Liver (tissue), 9 donors: ENCODE data around the gene PHYKPL. TPM values are rescaled to one million over a fixed set of nuclear protein-coding genes. Genes with fewer than 3 reads are reported as not detected.

Experiments
- DNase-seq: peaks from one replicate; pipeline ENCODE4 v3.0.0-alpha.2; 2017; ENCODE audit warnings: low spot score
- H3K27ac ChIP-seq, 2 donors: one replicate each; pipeline ENCODE4 v1.7.0; 2013; ENCODE audit warnings: inconsistent platforms in 2 of 2, low read length in 2 of 2, control low read depth in 1 of 2, low read depth in 1 of 2, mild to moderate bottlenecking in 1 of 2
- H3K27me3 ChIP-seq, 4 donors: one replicate each; pipeline versions ENCODE4 v1.6.1 to v1.7.0; 2013; ENCODE audit warnings: low read length in 3 of 4, inconsistent platforms in 1 of 4, mild to moderate bottlenecking in 1 of 4, moderate library complexity in 1 of 4; ENCODE audit not compliant: control insufficient read depth in 4 of 4, insufficient read depth in 4 of 4
- H3K36me3 ChIP-seq, 4 donors: one replicate each; pipeline versions ENCODE4 v1.6.1 to v1.7.0; 2013; ENCODE audit warnings: low read length in 3 of 4, mild to moderate bottlenecking in 3 of 4, low read depth in 1 of 4, moderate library complexity in 1 of 4; ENCODE audit not compliant: control insufficient read depth in 4 of 4, insufficient read depth in 3 of 4
- H3K4me1 ChIP-seq, 4 donors: one replicate each; pipeline versions ENCODE4 v1.6.1 to v1.7.0; 2013; ENCODE audit warnings: low read length in 3 of 4, mild to moderate bottlenecking in 3 of 4, moderate library complexity in 1 of 4; ENCODE audit not compliant: control insufficient read depth in 4 of 4, insufficient read depth in 4 of 4
- H3K4me3 ChIP-seq, 3 donors: one replicate each; pipeline versions ENCODE4 v1.6.1 to v1.7.0; 2013; ENCODE audit warnings: low read length in 3 of 3, control low read depth in 1 of 3, low read depth in 1 of 3, mild to moderate bottlenecking in 1 of 3
- H3K9ac ChIP-seq, 2 donors: one replicate each; pipeline ENCODE4 v1.7.0; 2013; ENCODE audit warnings: low read length in 2 of 2, mild to moderate bottlenecking in 2 of 2, moderate library complexity in 2 of 2, control low read depth in 1 of 2, low read depth in 1 of 2
- H3K9me3 ChIP-seq, 4 donors: one replicate each; pipeline versions ENCODE4 v1.6.1 to v1.7.0; 2013; ENCODE audit warnings: low read length in 3 of 4; ENCODE audit not compliant: control insufficient read depth in 4 of 4
- EGR1 ChIP-seq, 2 donors: IDR thresholded peaks; 2 replicates each; pipeline ENCODE4 v1.6.1; 2016 to 2018; ENCODE audit warnings: antibody characterized with exemption in 2 of 2, low read depth in 2 of 2
- FOXA1 ChIP-seq: IDR thresholded peaks from 2 replicates; pipeline ENCODE4 v1.6.1; 2016; ENCODE audit warnings: antibody characterized with exemption
- FOXA2 ChIP-seq: IDR thresholded peaks from 2 replicates; pipeline ENCODE4 v1.6.1; 2016; ENCODE audit warnings: antibody characterized with exemption
- GABPA ChIP-seq, 2 donors: IDR thresholded peaks in 1 of 2; conservative IDR thresholded peaks in 1 of 2; 2 replicates each; pipeline ENCODE4 v1.6.1; 2016; ENCODE audit warnings: antibody characterized with exemption in 2 of 2, mild to moderate bottlenecking in 1 of 2, moderate library complexity in 1 of 2
- HNF4G ChIP-seq: IDR thresholded peaks from 2 replicates; pipeline ENCODE4 v1.6.1; 2016; ENCODE audit warnings: antibody characterized with exemption
- JUND ChIP-seq, 2 donors: IDR thresholded peaks; 2 replicates each; pipeline ENCODE4 v1.6.1; 2016; ENCODE audit warnings: antibody characterized with exemption in 2 of 2
- NR2F2 ChIP-seq: IDR thresholded peaks from 2 replicates; pipeline ENCODE4 v1.6.1; 2016; ENCODE audit warnings: antibody characterized with exemption
- RAD21 ChIP-seq, 2 donors: IDR thresholded peaks; 2 replicates each; pipeline ENCODE4 v1.6.1; 2016; ENCODE audit warnings: antibody characterized with exemption in 2 of 2, mild to moderate bottlenecking in 2 of 2
- SP1 ChIP-seq: IDR thresholded peaks from 2 replicates; pipeline ENCODE4 v1.6.1; 2018; ENCODE audit warnings: antibody characterized with exemption, mild to moderate bottlenecking
- TAF1 ChIP-seq: conservative IDR thresholded peaks from 2 replicates; pipeline ENCODE4 v1.6.1; 2016; ENCODE audit warnings: antibody characterized with exemption, mild to moderate bottlenecking
- YY1 ChIP-seq: IDR thresholded peaks from 2 replicates; pipeline ENCODE4 v1.6.1; 2016; ENCODE audit warnings: antibody characterized with exemption, mild to moderate bottlenecking
- WGBS: extraction: QIAGEN DNeasy Blood & Tissue Kit; methylation state at CpG from one replicate; pipeline ENCODE4 v1.1.7; 2013; 5-methylcytosine and 5-hydroxymethylcytosine counted together
- polyA plus RNA-seq, 2 donors: library from polyadenylated mRNA; stranded (reverse) in 1 of 2; unstranded in 1 of 2; fragments of 200-250 nt in 1 of 2; fragments of >200 nt in 1 of 2; fragmentation: Nextera tagmentation in 1 of 2; extraction: Ambion mirVana in 1 of 2; gene quantifications; one replicate each; pipeline versions ENCODE4 v1.2.1 to v1.2.3, GENCODE V29; 2013 to 2015
- total RNA-seq, 2 donors: library from RNA; depleted of rRNA; stranded (reverse); fragments of >200 nt; gene quantifications; one replicate each; pipeline ENCODE4 v1.2.3, GENCODE V29; 2014
- TF ChIP-seq, protein P1 (sequence below): IDR thresholded peaks from 2 replicates; pipeline ENCODE4 v1.6.1; 2016; ENCODE audit warnings: antibody characterized with exemption
- TF ChIP-seq, protein P2 (sequence below): IDR thresholded peaks from 2 replicates; pipeline ENCODE4 v1.6.1; 2016; ENCODE audit warnings: antibody characterized with exemption
- TF ChIP-seq, protein P3 (sequence below): IDR thresholded peaks from 2 replicates; pipeline ENCODE4 v1.6.1; 2016; ENCODE audit warnings: antibody characterized with exemption
- TF ChIP-seq, protein P4 (sequence below): fragments of 150-350 bp; IDR thresholded peaks from 2 replicates; pipeline ENCODE4 v1.5.1; 2017; ENCODE audit warnings: improper control_type of control experiment, low read depth, low read length; ENCODE audit not compliant: missing input control
- TF ChIP-seq, protein P5 (sequence below): IDR thresholded peaks from 2 replicates; pipeline ENCODE4 v1.6.1; 2016; ENCODE audit warnings: antibody characterized with exemption, mild to moderate bottlenecking
- donor health status: healthy.
- donor health status: healthy.
- donor health status: healthy.
- donor health status: healthy.
- donor health status: healthy.

The PHYKPL gene
- total and polyA plus RNA-seq, 4 donors, result 25.6 to 103 (median 45.0) TPM

DNA sequence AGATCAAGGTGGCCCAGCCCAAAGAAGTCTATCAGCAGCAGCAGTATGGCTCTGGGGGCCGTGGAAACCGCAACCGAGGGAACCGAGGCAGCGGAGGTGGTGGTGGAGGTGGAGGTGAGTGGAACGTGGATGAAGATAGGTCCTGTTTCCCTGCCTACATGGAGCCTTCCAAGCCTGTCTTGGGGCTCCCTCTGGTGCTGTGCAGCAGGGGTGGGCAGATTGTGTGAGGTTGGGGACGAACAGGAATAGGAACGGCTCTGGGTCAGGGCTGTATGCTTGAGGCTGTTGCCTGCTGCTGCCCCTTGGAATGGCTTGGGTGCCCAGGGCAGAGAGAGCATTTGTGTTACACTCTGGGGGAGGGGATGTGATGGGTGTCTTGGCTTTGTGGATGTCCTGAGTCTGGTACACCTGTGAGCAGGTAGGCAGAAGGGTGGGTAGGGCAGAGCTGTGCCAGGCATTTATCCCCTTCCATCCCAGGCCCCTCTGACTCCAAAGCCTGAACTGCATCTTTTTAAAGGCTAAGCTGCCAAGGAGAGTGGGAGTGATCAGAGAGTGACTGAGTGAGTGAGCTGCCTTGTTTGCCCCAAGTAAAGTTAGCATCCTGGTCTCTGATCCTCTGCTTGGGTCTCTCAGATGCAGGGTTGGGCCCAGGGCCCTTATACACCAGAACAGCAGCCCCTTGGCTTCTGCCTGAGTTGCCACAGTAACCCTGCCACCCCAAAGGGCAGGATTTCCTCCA is 23.1 kb downstream of the PHYKPL start:
- 92% methylated on average over 8 of the region's 8 CpGs for WGBS
- TF ChIP-seq, protein P1, sequence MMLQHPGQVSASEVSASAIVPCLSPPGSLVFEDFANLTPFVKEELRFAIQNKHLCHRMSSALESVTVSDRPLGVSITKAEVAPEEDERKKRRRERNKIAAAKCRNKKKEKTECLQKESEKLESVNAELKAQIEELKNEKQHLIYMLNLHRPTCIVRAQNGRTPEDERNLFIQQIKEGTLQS, result no peak
- no peak for TF ChIP-seq FOXA2
- Histone ChIP-seq H3K27me3 (no peaks in the 10 kb centered on the region), H3K9ac (no peak overlapping the region), H3K4me3 (no peak overlapping the region), H3K4me1 (peaks cover 21 to 55% (median 48%) of the 10 kb centered on the region in 4 donors), H3K27ac (no peak overlapping the region), H3K36me3 (peaks cover 24 to 75% (median 55%) of the 10 kb centered on the region in 4 donors), H3K9me3 (no peaks in the 10 kb centered on the region)
- no peak for DNase-seq

DNA sequence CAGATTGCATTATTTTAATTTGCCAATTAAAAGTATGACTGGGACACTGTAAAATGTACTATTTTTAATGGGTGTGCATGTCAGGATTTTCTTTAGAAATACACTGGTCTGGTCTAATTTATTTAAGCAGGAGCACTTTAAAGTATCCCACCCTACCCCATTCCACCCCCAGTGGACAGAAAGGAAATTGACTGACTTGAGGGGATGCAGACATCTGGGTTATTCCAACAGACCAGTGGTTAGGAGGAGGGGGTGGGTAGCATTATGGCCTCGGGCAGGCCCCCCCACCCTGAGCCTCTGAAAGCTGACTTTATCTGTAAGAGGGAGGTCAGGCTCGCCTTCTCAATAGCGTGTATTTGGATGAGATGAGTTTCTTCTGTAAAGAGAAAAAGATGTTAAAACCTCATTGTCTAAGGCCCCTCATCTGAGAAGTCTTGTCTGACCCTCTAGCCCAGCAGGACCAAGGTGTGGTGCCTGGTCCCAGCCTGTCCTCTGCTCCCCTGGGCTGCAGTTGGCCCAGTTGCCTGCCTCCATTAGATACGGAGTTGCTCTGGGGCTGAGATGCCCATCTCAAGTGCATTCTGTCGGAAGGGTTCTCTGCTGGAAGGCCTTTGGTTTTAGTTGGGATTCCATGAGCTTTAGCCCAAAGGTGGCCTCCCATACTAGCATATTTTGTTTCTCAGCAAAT is 23.9 kb downstream of the PHYKPL start:
- H3K4me3 ChIP-seq, result no peak overlapping the region
- no peak overlapping the region for H3K27ac ChIP-seq
- no peaks in the 10 kb centered on the region for H3K27me3 ChIP-seq
- peaks cover 23 to 68% (median 55%) of the 10 kb centered on the region in 4 donors for H3K36me3 ChIP-seq
- TF ChIP-seq EGR1 (IDR thresholded peaks at IDR 0.05; ENCODE audit: low read depth in 2 of 2), result no peak
- no peak for TF ChIP-seq YY1
- TF ChIP-seq, protein P2, sequence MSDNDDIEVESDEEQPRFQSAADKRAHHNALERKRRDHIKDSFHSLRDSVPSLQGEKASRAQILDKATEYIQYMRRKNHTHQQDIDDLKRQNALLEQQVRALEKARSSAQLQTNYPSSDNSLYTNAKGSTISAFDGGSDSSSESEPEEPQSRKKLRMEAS, result no peak
- no peak for TF ChIP-seq SP1
- TF ChIP-seq, protein P3, sequence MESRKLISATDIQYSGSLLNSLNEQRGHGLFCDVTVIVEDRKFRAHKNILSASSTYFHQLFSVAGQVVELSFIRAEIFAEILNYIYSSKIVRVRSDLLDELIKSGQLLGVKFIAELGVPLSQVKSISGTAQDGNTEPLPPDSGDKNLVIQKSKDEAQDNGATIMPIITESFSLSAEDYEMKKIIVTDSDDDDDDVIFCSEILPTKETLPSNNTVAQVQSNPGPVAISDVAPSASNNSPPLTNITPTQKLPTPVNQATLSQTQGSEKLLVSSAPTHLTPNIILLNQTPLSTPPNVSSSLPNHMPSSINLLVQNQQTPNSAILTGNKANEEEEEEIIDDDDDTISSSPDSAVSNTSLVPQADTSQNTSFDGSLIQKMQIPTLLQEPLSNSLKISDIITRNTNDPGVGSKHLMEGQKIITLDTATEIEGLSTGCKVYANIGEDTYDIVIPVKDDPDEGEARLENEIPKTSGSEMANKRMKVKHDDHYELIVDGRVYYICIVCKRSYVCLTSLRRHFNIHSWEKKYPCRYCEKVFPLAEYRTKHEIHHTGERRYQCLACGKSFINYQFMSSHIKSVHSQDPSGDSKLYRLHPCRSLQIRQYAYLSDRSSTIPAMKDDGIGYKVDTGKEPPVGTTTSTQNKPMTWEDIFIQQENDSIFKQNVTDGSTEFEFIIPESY, result no peak
- TF ChIP-seq, protein P1, result no peak
- TF ChIP-seq, protein P4, sequence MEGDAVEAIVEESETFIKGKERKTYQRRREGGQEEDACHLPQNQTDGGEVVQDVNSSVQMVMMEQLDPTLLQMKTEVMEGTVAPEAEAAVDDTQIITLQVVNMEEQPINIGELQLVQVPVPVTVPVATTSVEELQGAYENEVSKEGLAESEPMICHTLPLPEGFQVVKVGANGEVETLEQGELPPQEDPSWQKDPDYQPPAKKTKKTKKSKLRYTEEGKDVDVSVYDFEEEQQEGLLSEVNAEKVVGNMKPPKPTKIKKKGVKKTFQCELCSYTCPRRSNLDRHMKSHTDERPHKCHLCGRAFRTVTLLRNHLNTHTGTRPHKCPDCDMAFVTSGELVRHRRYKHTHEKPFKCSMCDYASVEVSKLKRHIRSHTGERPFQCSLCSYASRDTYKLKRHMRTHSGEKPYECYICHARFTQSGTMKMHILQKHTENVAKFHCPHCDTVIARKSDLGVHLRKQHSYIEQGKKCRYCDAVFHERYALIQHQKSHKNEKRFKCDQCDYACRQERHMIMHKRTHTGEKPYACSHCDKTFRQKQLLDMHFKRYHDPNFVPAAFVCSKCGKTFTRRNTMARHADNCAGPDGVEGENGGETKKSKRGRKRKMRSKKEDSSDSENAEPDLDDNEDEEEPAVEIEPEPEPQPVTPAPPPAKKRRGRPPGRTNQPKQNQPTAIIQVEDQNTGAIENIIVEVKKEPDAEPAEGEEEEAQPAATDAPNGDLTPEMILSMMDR, result no peak
- no peak for TF ChIP-seq RAD21 (IDR thresholded peaks at IDR 0.05)
- TF ChIP-seq JUND (IDR thresholded peaks at IDR 0.05), result no peak
- no peak for TF ChIP-seq NR2F2
- TF ChIP-seq GABPA (IDR thresholded peaks at IDR 0.05 in 1 of 2, conservative IDR thresholded peaks at IDR 0.05 in 1 of 2), result no peak
- no peak for TF ChIP-seq HNF4G
- TF ChIP-seq FOXA1, result no peak
- TF ChIP-seq TAF1, result no peak
- TF ChIP-seq, protein P5, sequence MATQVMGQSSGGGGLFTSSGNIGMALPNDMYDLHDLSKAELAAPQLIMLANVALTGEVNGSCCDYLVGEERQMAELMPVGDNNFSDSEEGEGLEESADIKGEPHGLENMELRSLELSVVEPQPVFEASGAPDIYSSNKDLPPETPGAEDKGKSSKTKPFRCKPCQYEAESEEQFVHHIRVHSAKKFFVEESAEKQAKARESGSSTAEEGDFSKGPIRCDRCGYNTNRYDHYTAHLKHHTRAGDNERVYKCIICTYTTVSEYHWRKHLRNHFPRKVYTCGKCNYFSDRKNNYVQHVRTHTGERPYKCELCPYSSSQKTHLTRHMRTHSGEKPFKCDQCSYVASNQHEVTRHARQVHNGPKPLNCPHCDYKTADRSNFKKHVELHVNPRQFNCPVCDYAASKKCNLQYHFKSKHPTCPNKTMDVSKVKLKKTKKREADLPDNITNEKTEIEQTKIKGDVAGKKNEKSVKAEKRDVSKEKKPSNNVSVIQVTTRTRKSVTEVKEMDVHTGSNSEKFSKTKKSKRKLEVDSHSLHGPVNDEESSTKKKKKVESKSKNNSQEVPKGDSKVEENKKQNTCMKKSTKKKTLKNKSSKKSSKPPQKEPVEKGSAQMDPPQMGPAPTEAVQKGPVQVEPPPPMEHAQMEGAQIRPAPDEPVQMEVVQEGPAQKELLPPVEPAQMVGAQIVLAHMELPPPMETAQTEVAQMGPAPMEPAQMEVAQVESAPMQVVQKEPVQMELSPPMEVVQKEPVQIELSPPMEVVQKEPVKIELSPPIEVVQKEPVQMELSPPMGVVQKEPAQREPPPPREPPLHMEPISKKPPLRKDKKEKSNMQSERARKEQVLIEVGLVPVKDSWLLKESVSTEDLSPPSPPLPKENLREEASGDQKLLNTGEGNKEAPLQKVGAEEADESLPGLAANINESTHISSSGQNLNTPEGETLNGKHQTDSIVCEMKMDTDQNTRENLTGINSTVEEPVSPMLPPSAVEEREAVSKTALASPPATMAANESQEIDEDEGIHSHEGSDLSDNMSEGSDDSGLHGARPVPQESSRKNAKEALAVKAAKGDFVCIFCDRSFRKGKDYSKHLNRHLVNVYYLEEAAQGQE, result no peak
- TF ChIP-seq FOXA2, result no peak
- peaks cover 17 to 51% (median 43%) of the 10 kb centered on the region in 4 donors for H3K4me1 ChIP-seq
- 87% methylated on average over 5 of the region's 5 CpGs for WGBS
- H3K9me3 ChIP-seq, result no peaks in the 10 kb centered on the region
- H3K9ac ChIP-seq, result no peak overlapping the region
- DNase-seq, result no peak
